ENCODE results near the gene KCNH1.

Gene KCNH1

GRCh38 chr1:210635108-210635507, 498.8 kb downstream of the KCNH1 start:
- TF ChIP-seq CTCF (IDR thresholded peaks at IDR 0.05), result no peak

GRCh38 chr1:210633636-210634035, 500.3 kb downstream of the KCNH1 start:
- TF ChIP-seq CTCF (IDR thresholded peaks at IDR 0.05), result no peak

GRCh38 chr1:210633140-210633539, 500.8 kb downstream of the KCNH1 start:
- TF ChIP-seq CTCF (IDR thresholded peaks at IDR 0.05), result no peak

DNA sequence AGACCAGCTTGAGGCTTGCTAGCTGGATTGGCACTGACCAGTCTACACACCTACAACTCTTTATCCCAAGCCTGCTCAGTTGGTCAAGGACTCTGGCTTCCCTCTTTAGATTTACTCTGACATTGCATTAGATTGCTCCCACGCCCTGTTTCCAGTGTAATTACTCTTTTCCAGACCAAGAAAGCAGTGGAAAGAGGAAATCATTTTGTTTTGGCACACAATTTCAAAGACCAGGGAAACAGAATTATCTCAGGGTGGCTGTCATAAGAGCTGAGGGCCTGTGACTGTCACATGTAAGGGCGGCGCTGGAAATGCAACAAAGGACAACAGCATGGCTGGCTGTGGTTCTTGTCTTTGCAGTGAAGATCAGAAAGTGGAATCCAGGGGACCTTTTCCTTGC, 502.5 kb downstream of the KCNH1 start:
- TF ChIP-seq CTCF (IDR thresholded peaks at IDR 0.05), result no peak

DNA sequence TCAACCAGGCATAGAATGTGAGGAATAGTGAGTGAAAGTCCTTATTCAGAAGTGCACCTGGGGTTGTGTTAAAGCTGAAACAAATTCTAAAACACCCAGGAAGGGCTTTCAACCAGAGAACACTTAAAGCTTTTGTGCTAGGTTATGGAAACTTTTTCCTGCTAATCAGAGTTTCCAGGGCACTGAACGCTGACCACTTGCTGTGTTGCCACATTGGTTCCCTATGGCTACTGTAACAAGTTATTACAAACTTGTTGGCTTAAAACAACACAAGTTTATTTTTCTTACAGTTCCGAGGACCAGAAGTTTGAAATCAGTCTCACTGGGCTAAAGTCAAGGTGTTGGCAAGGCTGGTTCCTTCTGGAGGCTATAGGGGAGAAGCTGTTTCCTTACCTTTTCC, 504.7 kb downstream of the KCNH1 start:
- TF ChIP-seq CTCF (IDR thresholded peaks at IDR 0.05), result no peak

GRCh38 chr1:210627755-210628154, 506.2 kb downstream of the KCNH1 start:
- no peak for TF ChIP-seq CTCF (IDR thresholded peaks at IDR 0.05)
